GM18520 (cell line): ENCODE results near the gene PARVG.

Experiments
- ATAC-seq: cut with Tn5 transposase; IDR thresholded peaks from one replicate; pipeline ENCODE4 v1.9.1; 2021; ENCODE audit not compliant: unreplicated experiment

Gene PARVG, protein sequence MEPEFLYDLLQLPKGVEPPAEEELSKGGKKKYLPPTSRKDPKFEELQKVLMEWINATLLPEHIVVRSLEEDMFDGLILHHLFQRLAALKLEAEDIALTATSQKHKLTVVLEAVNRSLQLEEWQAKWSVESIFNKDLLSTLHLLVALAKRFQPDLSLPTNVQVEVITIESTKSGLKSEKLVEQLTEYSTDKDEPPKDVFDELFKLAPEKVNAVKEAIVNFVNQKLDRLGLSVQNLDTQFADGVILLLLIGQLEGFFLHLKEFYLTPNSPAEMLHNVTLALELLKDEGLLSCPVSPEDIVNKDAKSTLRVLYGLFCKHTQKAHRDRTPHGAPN

DNA sequence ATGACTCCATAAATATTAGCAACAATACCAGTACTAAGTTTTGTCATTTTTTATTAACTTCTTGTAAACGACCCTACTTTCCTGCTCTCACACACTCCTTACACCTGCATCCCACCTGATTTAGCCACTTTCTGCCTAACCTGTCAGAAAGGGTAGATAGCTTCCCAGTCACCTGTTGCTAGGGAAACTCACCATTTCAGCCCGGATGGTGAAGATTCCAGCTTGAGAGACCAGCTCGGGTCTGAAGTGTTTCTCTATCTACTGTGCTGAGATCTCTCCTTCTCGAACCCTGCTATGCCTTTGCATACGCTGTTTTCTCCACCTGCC is at the start of gene PARVG:
Gene PARVG (plus strand): TSS at position 220 of the 327 bp plus-strand sequence. CDS start 2,405 bp downstream, outside the sequence.
- ATAC-seq: no peak

DNA sequence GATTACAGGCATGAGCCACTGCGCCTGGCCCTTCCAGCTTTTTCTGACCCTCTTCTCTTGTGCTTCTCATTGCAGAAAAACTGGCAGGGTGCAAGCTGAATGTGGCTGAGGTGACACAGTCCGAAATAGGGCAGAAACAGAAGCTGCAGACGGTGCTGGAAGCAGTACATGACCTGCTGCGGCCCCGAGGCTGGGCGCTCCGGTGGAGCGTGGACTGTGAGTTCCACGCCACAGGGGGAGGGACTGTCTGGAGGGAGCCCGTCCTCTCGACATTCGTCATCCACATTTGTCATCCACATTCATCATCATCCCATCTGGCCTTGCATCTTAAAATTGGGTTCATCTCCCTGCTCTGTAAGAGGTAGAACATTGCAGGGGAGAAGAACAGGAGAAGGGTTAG is 49.3 kb upstream of the PARVG start:
- ATAC-seq: no peak

DNA sequence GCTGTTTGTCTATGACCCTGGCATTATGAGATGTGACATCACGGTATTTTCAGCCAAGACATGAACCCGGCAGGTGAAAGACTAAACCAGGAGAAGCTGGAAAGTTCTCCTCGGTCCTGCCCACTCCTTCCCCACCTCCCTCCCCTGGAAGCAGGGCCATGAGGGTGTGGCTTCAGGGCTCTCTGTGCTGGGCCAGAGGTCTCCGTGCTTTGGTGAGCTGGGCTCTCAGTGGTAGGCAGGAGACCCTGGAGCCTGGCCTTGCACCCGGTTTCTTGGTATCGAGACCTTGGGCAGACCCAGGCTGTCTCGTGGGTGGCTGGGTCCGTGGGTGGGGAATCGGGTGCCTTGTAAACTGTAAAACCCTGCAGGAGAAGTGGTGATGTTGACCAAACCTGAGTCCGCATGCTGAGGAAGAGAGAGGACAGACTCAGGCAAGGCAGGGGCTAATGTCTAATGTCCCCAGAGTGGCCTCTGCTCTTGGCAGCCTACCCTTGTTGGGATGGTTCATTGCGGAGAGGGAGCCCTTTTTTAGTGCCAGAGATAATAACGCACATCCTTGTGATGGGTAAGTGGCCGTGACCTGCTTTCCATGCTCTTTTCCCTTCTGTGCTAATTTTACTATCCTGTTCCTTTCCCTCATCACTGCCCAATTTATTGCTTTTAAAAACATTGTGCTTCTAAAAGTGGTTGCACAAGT is 48.6 kb upstream of the PARVG start:
- ATAC-seq: no peak

DNA sequence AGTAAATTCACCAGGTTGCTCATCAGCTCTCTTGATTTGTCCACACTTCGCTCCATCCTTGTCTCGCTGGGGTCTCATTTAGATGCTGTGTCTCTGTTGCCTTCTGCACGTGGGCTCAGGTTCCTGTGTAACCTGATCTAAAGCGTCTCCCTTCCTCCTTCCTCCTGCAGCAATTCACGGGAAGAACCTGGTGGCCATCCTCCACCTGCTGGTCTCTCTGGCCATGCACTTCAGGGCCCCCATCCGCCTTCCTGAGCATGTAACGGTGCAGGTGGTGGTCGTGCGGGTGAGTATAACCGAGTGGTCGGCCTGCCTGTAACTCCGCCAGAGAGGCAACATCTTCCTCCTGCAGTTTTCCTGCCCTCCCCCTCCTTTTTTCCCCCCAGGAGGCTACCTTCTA is 48.0 kb upstream of the PARVG start:
- no peak for ATAC-seq

DNA sequence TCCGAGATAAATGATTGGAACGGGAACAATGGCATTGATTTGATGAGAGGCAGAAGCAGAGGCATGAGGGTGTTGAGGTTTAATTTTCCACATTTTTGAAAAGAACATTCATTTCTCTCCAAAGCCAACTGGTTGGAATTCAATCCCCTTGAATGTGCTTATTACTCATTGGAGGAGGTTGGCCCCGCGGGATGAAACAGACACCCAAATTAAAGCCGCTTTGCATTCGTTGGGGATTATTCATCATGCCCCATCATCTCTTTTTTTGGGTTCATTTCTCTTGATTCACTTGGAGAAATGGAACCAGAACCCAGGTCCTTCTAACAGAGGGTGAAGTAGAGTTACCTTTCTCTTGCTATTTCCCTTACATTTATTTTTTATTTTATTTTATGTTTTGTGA is 47.6 kb upstream of the PARVG start:
- ATAC-seq: no peak

DNA sequence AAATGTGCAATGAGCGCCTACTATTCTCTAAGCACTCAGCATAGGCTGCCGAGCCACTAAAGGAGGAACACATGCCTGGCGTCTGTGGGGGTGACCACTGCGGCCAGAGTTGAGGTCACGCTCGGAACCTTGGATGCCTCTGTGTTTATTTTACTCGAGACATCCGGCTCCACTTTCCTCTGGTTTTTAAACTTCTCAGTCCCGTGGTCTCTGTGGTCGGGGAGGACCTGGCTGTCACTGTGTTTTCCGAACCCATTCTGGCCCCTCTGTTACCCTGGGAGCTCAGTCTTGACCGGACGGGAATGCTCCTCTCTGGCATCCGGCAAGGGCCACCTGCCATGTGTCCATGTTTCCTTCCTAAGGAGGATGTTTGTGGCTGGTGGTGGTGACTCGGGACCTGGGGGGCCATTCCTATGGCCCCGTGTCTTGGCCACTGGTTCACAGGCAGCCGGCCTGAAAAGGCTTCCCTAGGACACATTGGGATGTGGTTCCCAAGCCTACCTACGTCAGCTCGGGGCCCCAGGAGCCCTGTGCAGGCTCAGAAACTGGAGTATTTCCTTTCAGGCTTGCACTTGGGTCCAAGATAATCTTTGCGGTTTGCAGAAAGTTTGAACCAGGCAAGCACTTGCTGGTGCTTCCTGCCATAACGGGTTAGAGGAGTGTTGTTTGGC is 46.7 kb upstream of the PARVG start:
- no peak for ATAC-seq

DNA sequence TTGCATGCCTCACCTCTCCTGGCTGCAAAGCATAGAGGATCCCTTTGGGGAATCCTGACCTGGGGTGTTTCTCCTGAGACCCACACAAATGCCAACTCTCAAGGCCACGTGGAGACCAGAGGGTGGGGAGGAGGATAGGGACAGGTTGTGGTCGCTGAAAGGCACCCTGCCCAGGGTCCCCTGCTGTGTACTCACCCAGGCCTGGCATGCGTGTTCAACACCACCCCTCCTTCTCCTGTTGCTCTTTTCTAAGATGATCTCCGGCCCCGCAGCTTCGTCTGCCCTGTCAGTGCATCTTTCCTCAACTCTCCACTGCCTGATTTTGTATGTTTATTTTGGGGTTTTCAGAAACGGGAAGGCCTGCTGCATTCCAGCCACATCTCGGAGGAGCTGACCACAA is 44.6 kb upstream of the PARVG start:
- no peak for ATAC-seq

DNA sequence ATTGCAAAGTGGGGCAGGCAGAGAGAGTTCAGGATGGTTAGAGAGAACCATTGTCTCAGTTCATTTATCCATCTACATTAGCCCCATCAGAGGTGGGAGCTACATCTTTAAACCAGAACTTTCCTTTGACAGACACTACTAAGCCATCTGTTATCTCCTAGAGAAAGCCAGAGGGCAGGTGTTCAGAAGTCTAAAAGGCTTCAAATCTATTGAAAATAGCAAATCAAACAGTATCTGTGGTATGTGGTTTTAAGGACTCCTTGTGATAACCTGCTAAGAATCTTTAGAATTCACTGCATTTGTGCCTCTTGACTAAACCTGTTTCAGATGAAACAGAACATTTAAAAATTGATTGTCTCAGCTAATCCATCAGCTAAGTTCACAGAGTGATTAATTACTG is 43.9 kb upstream of the PARVG start:
- no peak for ATAC-seq

DNA sequence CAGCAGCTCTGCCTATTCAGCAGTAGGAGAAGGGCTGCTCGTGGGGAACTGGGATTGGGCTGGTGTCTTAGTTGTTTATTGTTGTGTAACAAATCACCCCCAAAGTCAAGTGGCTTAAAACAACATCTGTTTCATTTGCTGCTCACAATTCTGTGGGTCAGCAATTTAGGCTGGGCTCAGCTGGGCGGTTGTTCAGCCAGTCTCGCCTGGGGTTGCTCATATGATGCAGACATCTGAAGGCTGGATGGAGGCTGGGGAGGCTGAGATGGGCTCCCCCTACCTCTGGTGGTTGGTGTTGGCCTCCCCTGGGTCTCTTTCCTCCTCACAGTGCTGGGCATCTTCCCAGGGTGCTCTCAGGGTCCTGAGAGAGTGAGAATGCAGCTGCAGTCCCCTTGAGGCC is 43.3 kb upstream of the PARVG start:
- no peak for ATAC-seq

DNA sequence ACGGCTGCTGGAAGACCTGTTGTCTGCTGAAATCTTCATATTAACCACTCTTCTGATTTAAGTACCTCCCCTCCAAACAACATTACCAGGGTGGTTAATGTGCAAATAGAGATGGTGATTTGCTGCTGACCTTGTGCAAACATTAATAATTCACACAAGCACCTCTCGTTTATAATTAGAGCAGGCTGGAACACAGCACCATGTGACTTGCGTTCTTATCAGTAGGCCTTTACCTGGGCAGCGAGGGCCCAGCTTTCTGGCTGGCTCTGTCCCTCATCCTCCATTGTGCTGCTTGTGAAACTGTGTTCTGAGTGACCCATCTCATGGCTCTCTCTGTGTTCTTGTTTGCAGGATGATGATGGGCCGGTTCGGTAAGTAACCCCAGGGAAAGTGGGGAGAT is 41.0 kb upstream of the PARVG start:
- no peak for ATAC-seq

DNA sequence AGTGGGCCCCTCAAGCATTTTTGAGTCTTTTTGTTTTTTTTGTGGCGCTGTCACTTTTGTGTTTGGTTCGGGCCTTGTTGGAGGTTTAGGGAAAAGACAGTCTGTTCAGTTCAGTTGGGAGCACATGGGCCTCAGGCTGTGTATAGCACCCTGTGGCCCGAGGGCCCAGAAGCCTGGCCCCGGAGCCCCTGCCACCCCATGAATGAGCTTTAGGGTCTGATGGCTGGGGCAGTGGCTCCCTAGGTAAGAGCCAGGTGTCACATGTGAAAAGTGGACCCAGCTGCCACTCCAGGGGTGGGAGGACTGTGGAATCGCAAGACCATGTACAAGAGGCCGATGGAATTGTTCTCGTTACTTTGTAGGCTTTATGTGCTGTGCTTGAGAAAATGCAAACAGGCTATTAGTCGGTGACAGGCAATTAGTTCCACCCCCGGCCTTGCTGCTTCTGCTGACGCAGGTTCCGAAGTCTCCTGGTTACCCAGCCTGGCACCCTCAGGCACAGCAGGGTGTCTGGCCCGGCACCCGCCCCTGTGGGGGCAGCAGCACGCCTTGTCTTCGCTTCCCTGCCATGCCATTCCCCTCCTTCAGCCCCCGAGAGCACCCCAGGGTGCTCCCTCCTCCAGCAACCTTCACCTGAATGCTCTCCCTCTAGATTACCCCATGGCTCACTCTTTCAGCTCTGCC is 38.2 kb upstream of the PARVG start:
- ATAC-seq: no peak

DNA sequence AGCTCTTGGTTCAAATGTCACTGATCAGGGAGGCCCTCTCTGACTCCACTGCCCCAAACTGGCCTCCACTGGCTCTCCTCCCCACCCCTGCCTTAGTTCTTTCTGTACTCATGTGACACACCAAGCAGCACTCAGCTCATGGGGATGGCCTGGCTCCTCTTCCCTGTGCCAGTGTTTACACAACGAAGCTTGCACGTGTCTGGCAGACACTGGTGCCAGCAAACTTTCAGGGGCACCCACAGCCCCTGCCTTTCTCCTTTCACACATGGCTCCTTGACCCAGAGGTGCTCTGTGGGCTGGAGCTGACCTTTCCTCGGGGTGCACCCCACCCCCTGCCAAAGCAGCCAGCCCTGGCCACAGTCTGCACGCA is 37.6 kb upstream of the PARVG start:
- ATAC-seq: no peak

DNA sequence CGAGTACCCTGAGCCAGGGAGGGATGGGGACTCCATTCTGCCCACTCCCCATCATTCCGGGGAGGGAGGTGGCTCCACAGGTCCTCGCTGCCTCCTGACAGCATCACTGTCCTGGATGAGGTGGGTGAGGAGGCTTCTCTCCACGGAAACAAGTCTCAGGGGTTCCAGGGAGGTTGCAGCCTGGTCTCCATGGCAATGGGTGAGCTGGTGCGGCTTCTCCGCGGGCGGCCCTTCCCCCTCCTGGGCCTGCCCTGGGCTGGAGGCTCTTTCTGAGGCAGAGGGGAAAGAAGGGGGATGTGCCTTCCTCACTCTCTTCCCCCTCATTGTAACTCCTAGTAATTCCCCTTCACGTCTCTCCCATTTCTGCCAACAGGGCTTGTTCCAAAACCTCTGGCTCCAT is 37.1 kb upstream of the PARVG start:
- ATAC-seq: no peak

DNA sequence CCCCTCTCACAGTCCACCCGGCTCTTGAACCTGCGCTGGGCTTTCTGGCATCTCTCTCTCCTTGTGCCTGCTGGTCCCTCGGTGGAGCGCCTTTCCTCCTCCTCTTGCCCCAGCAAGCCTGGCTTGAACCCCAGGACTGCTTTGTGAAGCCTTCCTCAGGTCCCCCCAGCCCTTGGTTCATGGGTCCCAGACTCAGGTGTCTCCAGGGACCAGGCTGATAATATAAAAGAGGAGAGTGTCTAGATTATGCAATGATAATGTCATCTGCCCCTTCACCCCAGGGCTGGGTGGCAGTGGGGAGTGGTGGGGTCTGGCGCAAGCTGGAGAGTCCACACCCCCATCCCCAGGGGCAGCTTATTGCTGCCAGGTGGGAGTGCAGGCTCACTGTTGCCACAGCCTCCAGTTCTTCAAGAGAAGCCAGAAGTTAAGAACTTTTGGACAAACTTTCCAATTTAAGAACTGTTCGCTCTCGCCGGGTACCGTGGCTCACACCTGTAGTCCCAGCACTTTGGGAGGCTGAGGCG is 36.6 kb upstream of the PARVG start:
- no peak for ATAC-seq

DNA sequence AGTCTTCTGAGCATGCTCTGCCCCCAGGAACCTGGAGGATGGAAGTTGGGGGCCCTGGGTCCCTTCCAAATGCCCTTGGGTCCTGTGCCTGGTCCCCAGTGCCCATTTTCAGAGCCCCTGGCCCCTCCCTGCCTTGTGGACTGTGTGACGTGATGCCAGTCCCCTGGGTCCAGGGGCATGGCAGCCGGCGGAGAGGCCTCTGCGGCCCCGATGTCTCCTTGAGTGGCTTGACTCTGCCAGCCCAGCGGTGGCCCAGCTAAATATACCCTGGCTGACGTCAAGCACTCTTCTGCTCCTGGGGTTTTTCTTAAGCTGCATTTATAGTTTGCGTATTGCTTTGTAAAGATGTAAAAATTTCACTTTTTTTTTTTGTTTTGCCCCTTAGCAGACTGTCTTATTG is 35.2 kb upstream of the PARVG start:
- no peak for ATAC-seq

DNA sequence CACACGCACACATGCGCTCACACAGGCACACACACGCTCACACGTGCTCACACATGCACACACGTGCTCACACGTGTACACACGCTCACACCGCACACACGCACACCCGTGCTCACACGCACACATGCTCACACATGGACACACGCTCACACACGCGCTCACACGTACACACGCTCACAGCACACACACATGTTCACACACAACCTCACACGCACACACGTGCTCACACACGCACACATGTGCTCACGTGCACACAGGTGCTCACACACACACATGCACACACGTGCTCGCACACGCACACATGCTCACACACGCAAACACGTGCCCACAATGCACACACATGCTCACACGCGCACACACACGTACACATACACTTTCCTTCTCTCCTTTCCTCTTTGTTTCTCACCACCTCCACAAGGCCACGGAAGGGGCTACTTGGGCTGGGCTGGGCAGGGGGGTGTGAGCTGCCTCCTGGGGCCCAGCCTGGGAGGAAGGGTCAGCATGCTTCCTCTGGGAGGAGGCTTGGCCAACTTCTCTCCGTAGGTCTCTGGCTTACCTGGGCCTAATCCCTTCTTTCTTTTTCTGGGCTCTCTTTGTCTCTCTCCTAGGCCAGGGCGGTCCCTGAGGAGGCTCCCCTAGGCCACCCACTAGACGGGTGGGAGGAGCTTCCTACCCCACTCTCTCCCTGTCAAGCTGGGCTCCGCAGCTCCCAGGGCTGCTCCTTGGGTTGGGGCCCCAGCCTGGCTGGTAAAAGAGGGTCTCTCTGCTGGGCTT is 34.5 kb upstream of the PARVG start:
- ATAC-seq: no peak

DNA sequence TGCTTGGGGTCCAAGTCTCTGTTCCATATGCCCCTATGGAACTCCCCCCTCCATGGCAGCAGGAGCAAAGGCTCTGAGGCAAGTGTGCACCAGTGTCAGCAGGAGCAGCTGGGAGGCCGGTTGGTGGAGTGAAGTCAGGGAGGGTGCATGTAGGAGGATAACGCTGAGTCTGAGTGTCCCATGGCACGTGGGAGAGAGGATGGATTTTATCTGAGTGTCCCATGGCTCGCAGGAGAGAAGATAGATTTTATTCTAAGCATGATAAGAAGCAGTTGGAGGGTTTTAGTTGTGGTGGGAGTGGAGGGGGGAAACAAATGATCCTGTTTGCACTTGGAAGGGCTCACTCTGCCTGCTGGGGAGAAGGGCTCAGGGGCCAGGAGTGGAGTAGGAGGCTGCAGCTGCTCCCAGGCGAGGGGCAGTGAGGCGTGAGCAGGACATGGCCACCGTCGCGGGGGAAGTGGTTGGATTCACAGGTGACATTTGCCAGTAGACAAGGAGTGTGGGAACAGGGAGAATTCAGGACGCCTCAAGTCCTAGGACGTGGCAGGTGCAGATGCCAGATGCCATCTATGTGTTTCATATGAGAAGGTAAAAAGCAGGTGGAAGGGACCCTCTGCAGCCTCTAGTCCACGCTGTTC is 33.6 kb upstream of the PARVG start:
- ATAC-seq: no peak

DNA sequence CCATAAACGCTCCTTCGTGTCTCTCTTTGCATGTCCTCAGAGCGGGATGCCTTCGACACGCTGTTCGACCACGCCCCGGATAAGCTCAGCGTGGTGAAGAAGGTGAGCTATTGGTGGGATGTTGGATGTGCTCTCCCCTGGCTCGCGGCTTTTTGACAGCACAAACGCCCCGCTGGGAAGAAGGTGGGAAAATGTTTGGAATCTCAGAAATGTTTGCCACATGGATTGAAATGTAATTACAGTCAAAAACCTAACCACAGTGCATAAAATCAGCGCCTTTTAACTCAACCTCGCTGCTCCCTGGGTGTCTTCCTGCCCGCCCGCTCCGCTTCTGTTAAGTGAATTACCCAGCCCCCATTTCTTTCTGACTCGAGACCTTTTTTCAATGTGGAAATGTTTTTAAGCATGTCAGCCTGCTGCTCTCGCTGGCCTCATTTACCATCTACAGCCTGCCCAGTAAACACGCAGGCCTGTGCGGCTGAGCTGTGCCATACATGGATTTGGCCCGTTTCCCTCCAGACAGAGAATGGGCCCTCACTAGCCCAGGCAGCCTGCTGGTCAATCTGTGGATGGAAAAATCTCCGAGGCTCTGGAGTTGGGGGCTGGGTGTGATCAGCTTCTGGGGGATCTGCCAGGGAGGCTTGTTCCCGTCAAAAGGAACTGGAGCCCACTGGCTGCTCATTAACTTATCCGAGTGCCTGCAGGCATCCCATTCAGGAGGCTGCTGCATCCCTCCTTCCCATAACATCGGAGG is 32.7 kb upstream of the PARVG start:
- ATAC-seq: no peak

DNA sequence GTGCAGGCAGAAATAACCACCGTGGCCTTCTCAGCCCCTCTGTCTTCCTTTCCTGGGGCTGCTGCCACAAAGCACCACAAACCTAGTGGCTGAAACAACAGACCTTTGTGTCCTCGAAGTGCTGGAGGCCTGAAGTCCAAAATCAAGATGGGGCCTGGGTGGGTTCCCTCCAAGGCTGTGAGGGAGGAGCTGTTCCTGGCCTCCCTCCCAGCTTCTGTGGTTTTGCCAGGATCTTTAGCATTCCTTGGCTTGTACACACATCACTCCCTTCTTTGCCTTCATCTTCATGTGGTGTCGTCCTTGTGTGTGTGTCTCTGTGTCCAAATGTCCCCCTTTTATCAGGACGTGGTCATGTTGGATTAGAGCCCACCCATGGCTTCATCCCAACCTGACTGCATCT is 29.0 kb upstream of the PARVG start:
- ATAC-seq: no peak

DNA sequence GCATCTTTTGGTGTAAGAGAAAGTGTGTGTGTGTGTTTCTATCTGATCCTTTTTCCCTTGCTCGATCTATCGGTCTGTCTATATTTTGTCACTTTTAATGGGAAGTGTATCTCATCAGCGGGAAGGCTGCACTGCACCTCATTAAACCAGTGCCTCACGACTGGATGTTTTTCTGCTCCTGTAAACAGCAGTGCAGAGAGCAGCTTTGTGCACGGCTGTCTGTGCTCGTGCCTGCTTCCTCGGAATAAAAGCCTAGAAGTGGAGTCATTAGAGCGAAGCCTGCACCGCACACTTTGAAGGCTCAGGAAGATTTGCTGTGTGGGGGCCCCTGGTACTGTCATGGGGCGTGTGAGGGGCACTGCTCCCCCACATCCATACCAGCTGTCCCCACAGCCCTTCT is 27.0 kb upstream of the PARVG start:
- ATAC-seq: no peak
